Lung (tissue), 12 donors: ENCODE measurements around the gene PALS1. TPM values are rescaled to one million over a fixed set of nuclear protein-coding genes. Genes with fewer than 3 reads are reported as not detected.
"Not testable (repeated sequence)": the region's sequence is repeated elsewhere in the genome, so short reads cannot be mapped to it uniquely, and the experiment has no call there.

ENCODE experiments used
- ATAC-seq: fragments of 200-7000 bp; cut with Tn5 transposase; one replicate; pipeline ENCODE4 v1.9.1; 2020; ENCODE audit warnings: moderate number of reproducible peaks; ENCODE audit not compliant: insufficient read depth, low FRiP score
- DNase-seq, 3 donors: peaks; one replicate each; pipeline ENCODE4 v3.0.0-alpha.2; 2013 to 2017
- H3K27ac ChIP-seq, 2 donors: one replicate each; pipeline ENCODE4 v1.5.1; 2013; ENCODE audit warnings: mild to moderate bottlenecking in 2 of 2, moderate library complexity in 2 of 2, control low read depth in 1 of 2, inconsistent platforms in 1 of 2, low read depth in 1 of 2, low read length in 1 of 2
- H3K27me3 ChIP-seq, 3 donors: one replicate each; pipeline ENCODE4 v1.5.1; 2013; ENCODE audit warnings: low read length in 2 of 3; ENCODE audit not compliant: control insufficient read depth in 3 of 3, insufficient read depth in 3 of 3
- H3K36me3 ChIP-seq, 4 donors: one replicate each; pipeline ENCODE4 v1.5.1; 2013; ENCODE audit warnings: low read length in 4 of 4, mild to moderate bottlenecking in 1 of 4, moderate library complexity in 1 of 4; ENCODE audit not compliant: control insufficient read depth in 4 of 4, insufficient read depth in 4 of 4
- H3K4me1 ChIP-seq, 5 donors: one replicate each; pipeline ENCODE4 v1.5.1; 2013; ENCODE audit warnings: low read length in 5 of 5, mild to moderate bottlenecking in 2 of 5, moderate library complexity in 1 of 5; ENCODE audit not compliant: control insufficient read depth in 5 of 5, insufficient read depth in 5 of 5
- H3K4me3 ChIP-seq: one replicate; pipeline ENCODE4 v1.5.1; 2013; ENCODE audit warnings: mild to moderate bottlenecking, control low read depth, moderate library complexity
- H3K9ac ChIP-seq, 2 donors: one replicate each; pipeline ENCODE4 v1.5.1; 2013; ENCODE audit warnings: low read length in 2 of 2, control low read depth in 1 of 2; ENCODE audit not compliant: insufficient read depth in 1 of 2
- H3K9me3 ChIP-seq, 4 donors: one replicate each; pipeline ENCODE4 v1.5.1; 2013; ENCODE audit warnings: low read length in 3 of 4, mild to moderate bottlenecking in 1 of 4, moderate library complexity in 1 of 4; ENCODE audit not compliant: control insufficient read depth in 4 of 4, insufficient read depth in 3 of 4
- CTCF ChIP-seq: IDR thresholded peaks from 2 replicates; pipeline ENCODE4 v1.5.1; 2012; ENCODE audit warnings: mild to moderate bottlenecking; ENCODE audit errors: control extremely low read depth, extremely low read depth
- WGBS, 2 donors: extraction: QIAGEN DNeasy Blood & Tissue Kit; methylation state at CpG; one replicate each; pipeline ENCODE4 v1.1.7; 2013; 5-methylcytosine and 5-hydroxymethylcytosine counted together
- polyA plus RNA-seq, 2 donors: library from polyadenylated mRNA; stranded (reverse); fragments of 200-250 nt; gene quantifications; one replicate each; pipeline ENCODE4 v1.2.1, GENCODE V29; 2013
- total RNA-seq, 2 donors: library from RNA; depleted of rRNA in 1 of 2; stranded (reverse); fragments of >200 nt in 1 of 2; gene quantifications; one replicate each; pipeline ENCODE4 v1.2.1, GENCODE V29; 2014 to 2021
- donor health status: control.
- donor health status: control.
- donor health status: Bipolar disorder and iron deficiency.
- donor health status: healthy.
- donor health status: DM: yes; HTN: yes; CAD: no.

The PALS1 gene
- total and polyA plus RNA-seq, 4 donors, result 6.1 to 45.7 (median 17.4) TPM

GRCh38 chr14:67270145-67270753 lies 29.0 kb downstream of the PALS1 start:
- peak overlapping the region in 1 of 2 donors; percentile 88 for H3K9ac ChIP-seq
- peaks cover 4 to 43% (median 15%) of the 10 kb centered on the region in 5 donors for H3K4me1 ChIP-seq
- H3K27ac ChIP-seq, result no peak overlapping the region
- ATAC-seq, result no peak
- no peaks in the 10 kb centered on the region for H3K9me3 ChIP-seq
- no peak overlapping the region for H3K4me3 ChIP-seq
- no peak for TF ChIP-seq CTCF
- no peaks in the 10 kb centered on the region for H3K36me3 ChIP-seq
- WGBS, 2 donors, result 61 to 81% methylated on average over 3 of the region's 3 CpGs
- H3K27me3 ChIP-seq, result no peaks in the 10 kb centered on the region
- DNase-seq, result peak; percentile 26 to 72 (median 50)

GRCh38 chr14:67270933-67271332 lies 29.7 kb downstream of the PALS1 start:
- Histone ChIP-seq H3K4me1 (peaks cover 4 to 43% (median 15%) of the 10 kb centered on the region in 5 donors), H3K4me3 (no peak overlapping the region), H3K27ac (no peak overlapping the region), H3K36me3 (no peaks in the 10 kb centered on the region), H3K27me3 (no peaks in the 10 kb centered on the region), H3K9me3 (no peaks in the 10 kb centered on the region), H3K9ac (no peak overlapping the region)
- DNase-seq (no peak), ATAC-seq (no peak)
- WGBS, 2 donors, result 69 to 76% methylated on average over 3 of the region's 3 CpGs
- TF ChIP-seq CTCF, result no peak

GRCh38 chr14:67273281-67273680 lies 32.0 kb downstream of the PALS1 start:
- 98 to 99% methylated on average over 3 of the region's 3 CpGs for WGBS, 2 donors
- peaks cover 3 to 38% (median 15%) of the 10 kb centered on the region in 5 donors for H3K4me1 ChIP-seq
- not testable (repeated sequence) for H3K27me3 ChIP-seq, DNase-seq, H3K9me3 ChIP-seq, H3K27ac ChIP-seq, ATAC-seq, H3K9ac ChIP-seq, H3K36me3 ChIP-seq, H3K4me3 ChIP-seq

- ATAC-seq, result no peak
Observed at GRCh38 chr14:67276131-67276530, 34.9 kb downstream of the PALS1 start.

More at GRCh38 chr14:67276131-67276530, 34.9 kb downstream of the PALS1 start:
- no peaks in the 10 kb centered on the region for H3K27me3 ChIP-seq
- peaks cover 0 to 13% (median 4%) of the 10 kb centered on the region in 5 donors for H3K4me1 ChIP-seq
- no peaks in the 10 kb centered on the region for H3K9me3 ChIP-seq
- no peak overlapping the region for H3K9ac ChIP-seq
- no peak overlapping the region for H3K4me3 ChIP-seq
- H3K27ac ChIP-seq, result no peak overlapping the region
- DNase-seq, result no peak
- TF ChIP-seq CTCF, result no peak
- peaks cover 0 to 12% (median 0%) of the 10 kb centered on the region in 4 donors for H3K36me3 ChIP-seq
